K562 (cell line): Measurements from ENCODE around the gene SPI1. TPM values are rescaled to one million over a fixed set of nuclear protein-coding genes. Genes with fewer than 3 reads are reported as not detected.

Experiments used
- CREM ChIP-seq: IDR thresholded peaks from 2 replicates; pipeline ENCODE4 v1.6.1; 2014; ENCODE audit warnings: antibody characterized with exemption, low read depth
- ETV6 ChIP-seq, 3 experiments: fragments of 150-350 bp in 1 of 3; sonication (generic) in 1 of 3; formaldehyde crosslinking in 1 of 3; IDR thresholded peaks; 2 replicates each; pipeline versions ENCODE4 v1.6.1 to v1.8.0; 2014 to 2022; ENCODE audit warnings: borderline replicate concordance in 2 of 3, low read depth in 2 of 3, antibody characterized with exemption in 1 of 3, low read length in 1 of 3, mild to moderate bottlenecking in 1 of 3, missing genetic modification reagents in 1 of 3
- PBX2 ChIP-seq, 2 experiments: IDR thresholded peaks in 1 of 2; conservative IDR thresholded peaks in 1 of 2; 2 replicates each; pipeline ENCODE4 v1.6.1; 2016; ENCODE audit warnings: low read depth in 2 of 2, mild to moderate bottlenecking in 1 of 2, missing compliant biosample characterization in 1 of 2, missing genetic modification characterization in 1 of 2, moderate library complexity in 1 of 2
- RBM15 ChIP-seq: fragments of 200-400 bp; formaldehyde crosslinking; IDR thresholded peaks from 2 replicates; pipeline ENCODE4 v1.6.1; 2018; ENCODE audit warnings: mild to moderate bottlenecking, low read length, moderate library complexity; ENCODE audit not compliant: insufficient read depth
- SAFB ChIP-seq: fragments of 200-400 bp; formaldehyde crosslinking; IDR thresholded peaks from 2 replicates; pipeline ENCODE4 v1.6.1; 2017; ENCODE audit warnings: low read depth, low read length, borderline replicate concordance
- SRSF9 ChIP-seq: fragments of 200-400 bp; formaldehyde crosslinking; IDR thresholded peaks from 2 replicates; pipeline ENCODE4 v1.6.1; 2017; ENCODE audit warnings: low read depth, low read length, borderline replicate concordance
- polyA plus RNA-seq, 8 experiments: library from polyadenylated mRNA; depleted of rRNA in 4 of 8; stranded (reverse) in 5 of 8; unstranded in 3 of 8; fragments of >200 nt; fragmentation: Nextera tagmentation in 2 of 8; fragmentation: Illumina TruSeq in 1 of 8; extraction: Ambion mirVana in 2 of 8; extraction: Trizol in 1 of 8; gene quantifications; 2 replicates each; pipeline versions ENCODE4 v1.2.1 to v1.2.3, GENCODE V29; 2011 to 2014; ENCODE audit warnings: inconsistent platforms in 1 of 8, missing spikeins in 1 of 8
- total RNA-seq, 7 experiments: library from RNA; depleted of rRNA in 6 of 7; stranded (reverse); fragments of >200 nt in 6 of 7; fragmentation: Illumina TruSeq in 2 of 7; extraction: Trizol in 2 of 7; gene quantifications; 2 replicates each; pipeline versions ENCODE4 v1.2.1 to v1.2.3, GENCODE V29; 2011 to 2021; ENCODE audit warnings: low replicate concordance in 1 of 7
- TF ChIP-seq, protein P1 (sequence below): fragments of 250-450 bp; sonication (Bioruptor Pico); IDR thresholded peaks from 2 replicates; pipeline ENCODE4 v1.8.0; 2022; ENCODE audit warnings: moderate library complexity, mild to moderate bottlenecking, inconsistent platforms
- TF ChIP-seq, protein P2 (sequence below): fragments of 450-650 bp; IDR thresholded peaks from one replicate; pipeline ENCODE4 v1.6.1; 2018; ENCODE audit warnings: mild to moderate bottlenecking, moderate library complexity; ENCODE audit not compliant: partially characterized antibody
- TF ChIP-seq, protein P3 (sequence below): sonication (generic); formaldehyde crosslinking; IDR thresholded peaks from 2 replicates; pipeline ENCODE4 v1.8.0; 2022; ENCODE audit warnings: mild to moderate bottlenecking, missing genetic modification reagents

SPI1 gene
- total and polyA plus RNA-seq, 9 of the 15 experiments (the other 6 are each of a cell fraction or from before 2014, with no cell fraction given), result 0.10 to 33.7 (median 10.3) TPM

DNA sequence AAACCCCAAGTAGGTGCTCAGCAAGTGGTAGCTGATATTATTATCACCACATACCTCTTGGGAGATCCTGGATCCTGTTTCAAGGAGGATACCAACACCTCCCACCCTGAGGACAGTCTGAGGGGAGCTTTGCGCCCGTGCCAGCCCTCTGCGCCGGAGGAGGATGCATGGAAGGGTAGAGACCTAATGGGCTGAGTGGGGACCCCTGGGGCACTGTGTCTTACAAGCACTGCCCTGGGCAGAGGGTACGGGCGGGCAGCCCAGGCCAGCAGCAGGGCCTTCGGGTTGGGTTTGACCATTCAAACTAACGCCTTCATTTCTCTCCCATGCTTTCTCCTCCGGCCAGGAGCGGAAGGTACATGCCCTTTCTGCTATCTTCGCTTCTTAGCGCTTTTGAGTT lies 52.1 kb downstream of the SPI1 start (continued):
- TF ChIP-seq SRSF9 (no peak), RBM15 (no peak), PBX2 (CRISPR knock-in tag; IDR thresholded peaks at IDR 0.05; ENCODE audit: low read depth) (no peak), PBX2 (tag; conservative IDR thresholded peaks at IDR 0.05; ENCODE audit: low read depth) (no peak), ETV6 (IDR thresholded peaks at IDR 0.05; ENCODE audit: borderline replicate concordance in 1 of 2, low read depth in 2 of 2, low read length in 1 of 2) (no peak), ETV6 (CRISPR knock-in tag; IDR thresholded peaks at IDR 0.05; ENCODE audit: borderline replicate concordance) (no peak), SAFB (no peak), CREM (no peak)
- TF ChIP-seq, protein P1, sequence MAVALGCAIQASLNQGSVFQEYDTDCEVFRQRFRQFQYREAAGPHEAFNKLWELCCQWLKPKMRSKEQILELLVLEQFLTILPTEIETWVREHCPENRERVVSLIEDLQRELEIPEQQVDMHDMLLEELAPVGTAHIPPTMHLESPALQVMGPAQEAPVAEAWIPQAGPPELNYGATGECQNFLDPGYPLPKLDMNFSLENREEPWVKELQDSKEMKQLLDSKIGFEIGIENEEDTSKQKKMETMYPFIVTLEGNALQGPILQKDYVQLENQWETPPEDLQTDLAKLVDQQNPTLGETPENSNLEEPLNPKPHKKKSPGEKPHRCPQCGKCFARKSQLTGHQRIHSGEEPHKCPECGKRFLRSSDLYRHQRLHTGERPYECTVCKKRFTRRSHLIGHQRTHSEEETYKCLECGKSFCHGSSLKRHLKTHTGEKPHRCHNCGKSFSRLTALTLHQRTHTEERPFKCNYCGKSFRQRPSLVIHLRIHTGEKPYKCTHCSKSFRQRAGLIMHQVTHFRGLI (CRISPR knock-in tag), result no peak
- TF ChIP-seq, protein P2, sequence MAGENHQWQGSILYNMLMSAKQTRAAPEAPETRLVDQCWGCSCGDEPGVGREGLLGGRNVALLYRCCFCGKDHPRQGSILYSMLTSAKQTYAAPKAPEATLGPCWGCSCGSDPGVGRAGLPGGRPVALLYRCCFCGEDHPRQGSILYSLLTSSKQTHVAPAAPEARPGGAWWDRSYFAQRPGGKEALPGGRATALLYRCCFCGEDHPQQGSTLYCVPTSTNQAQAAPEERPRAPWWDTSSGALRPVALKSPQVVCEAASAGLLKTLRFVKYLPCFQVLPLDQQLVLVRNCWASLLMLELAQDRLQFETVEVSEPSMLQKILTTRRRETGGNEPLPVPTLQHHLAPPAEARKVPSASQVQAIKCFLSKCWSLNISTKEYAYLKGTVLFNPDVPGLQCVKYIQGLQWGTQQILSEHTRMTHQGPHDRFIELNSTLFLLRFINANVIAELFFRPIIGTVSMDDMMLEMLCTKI, result no peak
- TF ChIP-seq, protein P3, sequence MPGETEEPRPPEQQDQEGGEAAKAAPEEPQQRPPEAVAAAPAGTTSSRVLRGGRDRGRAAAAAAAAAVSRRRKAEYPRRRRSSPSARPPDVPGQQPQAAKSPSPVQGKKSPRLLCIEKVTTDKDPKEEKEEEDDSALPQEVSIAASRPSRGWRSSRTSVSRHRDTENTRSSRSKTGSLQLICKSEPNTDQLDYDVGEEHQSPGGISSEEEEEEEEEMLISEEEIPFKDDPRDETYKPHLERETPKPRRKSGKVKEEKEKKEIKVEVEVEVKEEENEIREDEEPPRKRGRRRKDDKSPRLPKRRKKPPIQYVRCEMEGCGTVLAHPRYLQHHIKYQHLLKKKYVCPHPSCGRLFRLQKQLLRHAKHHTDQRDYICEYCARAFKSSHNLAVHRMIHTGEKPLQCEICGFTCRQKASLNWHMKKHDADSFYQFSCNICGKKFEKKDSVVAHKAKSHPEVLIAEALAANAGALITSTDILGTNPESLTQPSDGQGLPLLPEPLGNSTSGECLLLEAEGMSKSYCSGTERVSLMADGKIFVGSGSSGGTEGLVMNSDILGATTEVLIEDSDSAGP (CRISPR knock-in tag), result no peak
- TF ChIP-seq, all 486 proteins: peak for 0
